GM23338 (cell line): Measurements from ENCODE around the gene CSPG5. TPM values are rescaled to one million over a fixed set of nuclear protein-coding genes. Genes with fewer than 3 reads are reported as not detected.

Experiments used
- ATAC-seq: fragments of 200-7000 bp; cut with Tn5 transposase; 3 replicates; pipeline ENCODE4 v1.9.1; 2020
- DNase-seq: peaks from one replicate; pipeline ENCODE4 v3.0.0-alpha.2; 2015; ENCODE audit warnings: low spot score
- H2AFZ ChIP-seq: fragments of 200-600 bp; sonication (generic); 2 replicates; pipeline ENCODE4 v1.8.0; 2016; ENCODE audit warnings: antibody characterized with exemption, mild to moderate bottlenecking, moderate library complexity
- H3F3A ChIP-seq: fragments of 200-600 bp; sonication (generic); replicated peaks from 2 replicates; pipeline ENCODE4 v1.8.0; 2017; ENCODE audit warnings: antibody characterized with exemption, mixed run types, low read depth
- H3K27ac ChIP-seq: fragments of 200-600 bp; sonication (generic); 2 replicates; pipeline ENCODE4 v1.6.1; 2016; ENCODE audit warnings: low read depth
- H3K27me3 ChIP-seq: fragments of 200-600 bp; sonication (generic); 2 replicates; pipeline ENCODE4 v1.8.0; 2016; ENCODE audit warnings: mild to moderate bottlenecking, mixed run types, moderate library complexity; ENCODE audit not compliant: insufficient read depth
- H3K36me3 ChIP-seq: fragments of 200-600 bp; sonication (generic); 2 replicates; pipeline ENCODE4 v1.8.0; 2016; ENCODE audit warnings: mild to moderate bottlenecking; ENCODE audit not compliant: insufficient read depth
- H3K4me1 ChIP-seq: fragments of 200-600 bp; sonication (generic); 2 replicates; pipeline ENCODE4 v1.8.0; 2016; ENCODE audit warnings: mild to moderate bottlenecking, moderate library complexity; ENCODE audit not compliant: insufficient read depth
- H3K4me2 ChIP-seq: fragments of 200-600 bp; sonication (generic); 2 replicates; pipeline ENCODE4 v1.7.1; 2017; ENCODE audit warnings: mixed run types
- H3K4me3 ChIP-seq: fragments of 200-600 bp; sonication (generic); 2 replicates; pipeline ENCODE4 v1.6.1; 2016; ENCODE audit warnings: mixed run types
- H3K79me2 ChIP-seq: fragments of 200-600 bp; sonication (generic); replicated peaks from 2 replicates; pipeline ENCODE4 v1.8.0; 2017; ENCODE audit warnings: mild to moderate bottlenecking; ENCODE audit not compliant: insufficient read depth
- H3K9me2 ChIP-seq: fragments of 200-600 bp; sonication (generic); 2 replicates; pipeline ENCODE4 v1.8.0; 2017; ENCODE audit not compliant: insufficient read depth
- H4K20me1 ChIP-seq: fragments of 200-600 bp; sonication (generic); replicated peaks from 2 replicates; pipeline ENCODE4 v1.8.0; 2017; ENCODE audit warnings: mild to moderate bottlenecking; ENCODE audit not compliant: insufficient read depth
- H3K27ac Mint-ChIP-seq: 2 replicates; pipeline ENCODE4 v1.8.0; 2020; ENCODE audit warnings: inconsistent platforms, mild to moderate bottlenecking, moderate library complexity, mixed read lengths
- H3K27me3 Mint-ChIP-seq: 3 replicates; pipeline ENCODE4 v1.8.0; 2022; ENCODE audit warnings: low read depth, mild to moderate bottlenecking, moderate library complexity, mixed read lengths, inconsistent platforms; ENCODE audit not compliant: insufficient read depth, poor library complexity
- H3K36me3 Mint-ChIP-seq: 3 replicates; pipeline ENCODE4 v1.8.0; 2021; ENCODE audit warnings: low read depth, mild to moderate bottlenecking, inconsistent platforms, moderate library complexity, mixed read lengths
- H3K4me1 Mint-ChIP-seq: 3 replicates; pipeline ENCODE4 v1.8.0; 2020; ENCODE audit warnings: mild to moderate bottlenecking, inconsistent platforms, mixed read lengths
- H3K4me3 Mint-ChIP-seq: 3 replicates; pipeline ENCODE4 v1.8.0; 2021; ENCODE audit warnings: moderate library complexity, mild to moderate bottlenecking, inconsistent platforms, mixed read lengths
- H3K9me3 Mint-ChIP-seq: 3 replicates; pipeline ENCODE4 v1.8.0; 2020; ENCODE audit warnings: moderate library complexity, mild to moderate bottlenecking, inconsistent platforms, mixed read lengths
- CREB1 ChIP-seq: fragments of 250-450 bp; sonication (Bioruptor Pico); IDR thresholded peaks from 2 replicates; pipeline ENCODE4 v1.5.0; 2020; ENCODE audit warnings: low read depth, mild to moderate bottlenecking, moderate library complexity
- CTCF ChIP-seq, 2 experiments: fragments of 200-600 bp in 1 of 2; sonication (generic) in 1 of 2; conservative IDR thresholded peaks; 2 replicates each; pipeline versions ENCODE4 v1.5.1 to v1.6.1; 2016 to 2017; ENCODE audit warnings: antibody characterized with exemption in 2 of 2, low read depth in 2 of 2, mild to moderate bottlenecking in 2 of 2, moderate library complexity in 1 of 2
- EZH2 ChIP-seq: fragments of 200-600 bp; sonication (generic); IDR thresholded peaks from one replicate; pipeline ENCODE4 v1.8.0; 2017; ENCODE audit warnings: antibody characterized with exemption, mild to moderate bottlenecking, low read depth; ENCODE audit not compliant: unreplicated experiment
- EZH2phosphoT487 ChIP-seq: fragments of 200-600 bp; sonication (generic); IDR thresholded peaks from one replicate; pipeline ENCODE4 v1.8.1; 2018; ENCODE audit warnings: antibody characterized with exemption; ENCODE audit not compliant: unreplicated experiment
- JUNB ChIP-seq: IDR thresholded peaks from one replicate; pipeline ENCODE4 v1.6.1; 2016; ENCODE audit warnings: antibody characterized with exemption; ENCODE audit not compliant: unreplicated experiment
- NANOG ChIP-seq: IDR thresholded peaks from 2 replicates; pipeline ENCODE4 v1.6.1; 2016; ENCODE audit warnings: antibody characterized with exemption, borderline replicate concordance
- POLR2AphosphoS5 ChIP-seq: IDR thresholded peaks from 2 replicates; pipeline ENCODE4 v1.6.1; 2016; ENCODE audit warnings: antibody characterized with exemption, low read depth
- ZNF114 ChIP-seq: fragments of 250-450 bp; sonication (Bioruptor Pico); IDR thresholded peaks from 2 replicates; pipeline ENCODE4 v1.5.0; 2020; ENCODE audit warnings: mild to moderate bottlenecking, moderate library complexity
- polyA plus RNA-seq: library from polyadenylated mRNA; unstranded; fragments of >200 nt; fragmentation: Nextera tagmentation; extraction: Ambion mirVana; gene quantifications from 2 replicates; pipeline ENCODE4 v1.2.1, GENCODE V29; 2016
- total RNA-seq: library from RNA; depleted of rRNA; stranded (reverse); fragments of >200 nt; shearing (Covaris generic); gene quantifications from 2 replicates; pipeline ENCODE4 v1.2.3, GENCODE V29; 2014
- TF ChIP-seq, protein P1 (sequence below): IDR thresholded peaks from 2 replicates; pipeline ENCODE4 v1.6.1; 2016; ENCODE audit warnings: antibody characterized with exemption
- TF ChIP-seq, protein P2 (sequence below): IDR thresholded peaks from one replicate; pipeline ENCODE4 v1.6.1; 2018; ENCODE audit warnings: antibody characterized with exemption; ENCODE audit not compliant: unreplicated experiment

The CSPG5 gene
- total and polyA plus RNA-seq, 2 experiments from 2014 or later, result 0.86 to 4.3 TPM

GRCh38 chr3:47604145-47604544, 25.5 kb upstream of the CSPG5 start:
- Histone ChIP-seq H3K36me3 (peaks cover 28% of the 10 kb centered on the region; the same call in 1 of the 2 replicates), H3K27ac (no peak overlapping the region), H3K4me1 (no peaks in the 10 kb centered on the region), H3F3A (0 out of 2 replicates have a peak, but pooled peaks cover under 1% of the 10 kb centered on the region), H3K79me2 (peaks cover 24% of the 10 kb centered on the region; the same call in 1 of the 2 replicates), H3K27me3 (no peaks in the 10 kb centered on the region), H3K4me3 (no peak overlapping the region), H2AFZ (no peak overlapping the region), H3K4me2 (no peak overlapping the region), H4K20me1 (peaks cover 23% of the 10 kb centered on the region; the same call in 1 of the 2 replicates), H3K9me2 (no peaks in the 10 kb centered on the region)
- Mint-ChIP-seq H3K36me3 (peaks cover 70% of the 10 kb centered on the region), H3K4me1 (no peaks in the 10 kb centered on the region), H3K9me3 (no peaks in the 10 kb centered on the region), H3K4me3 (no peak overlapping the region), H3K27ac (no peak overlapping the region), H3K27me3 (peaks cover 6% of the 10 kb centered on the region)
- ATAC-seq (no peak), DNase-seq (no peak)
- TF ChIP-seq EZH2phosphoT487, result no peak
- TF ChIP-seq POLR2AphosphoS5, result no peak
- no peak for TF ChIP-seq NANOG

DNA sequence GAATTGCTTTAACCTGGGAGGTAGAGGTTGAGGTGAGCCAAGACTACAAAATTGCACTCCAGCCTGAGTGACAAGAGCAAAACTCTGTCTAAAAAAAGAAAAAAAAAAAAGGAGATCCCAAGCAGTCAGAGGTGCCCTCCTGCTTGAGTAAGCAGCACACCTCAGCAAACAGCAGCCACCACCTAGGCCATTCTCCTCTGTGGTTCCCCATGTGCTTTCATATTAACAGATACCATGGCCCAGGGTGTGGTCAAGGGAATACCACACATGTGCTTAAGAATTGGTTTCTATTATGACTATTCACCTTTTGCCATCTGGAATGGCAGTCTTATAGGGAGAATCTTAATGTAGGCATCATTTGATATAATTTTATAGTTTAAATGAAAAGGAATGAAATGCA, 24.7 kb upstream of the CSPG5 start:
- Histone ChIP-seq H3K9me2 (no peaks in the 10 kb centered on the region), H3K4me3 (no peak overlapping the region), H2AFZ (no peak overlapping the region), H4K20me1 (peaks cover 23% of the 10 kb centered on the region; the same call in 1 of the 2 replicates), H3K79me2 (peaks cover 22% of the 10 kb centered on the region; the same call in 1 of the 2 replicates), H3K27me3 (no peaks in the 10 kb centered on the region), H3K4me2 (no peak overlapping the region), H3K27ac (peak overlapping the region; percentile 35; the same call in 1 of the 2 replicates), H3K4me1 (no peaks in the 10 kb centered on the region), H3F3A (0 out of 2 replicates have a peak, but pooled peaks cover 3% of the 10 kb centered on the region), H3K36me3 (peaks cover 21% of the 10 kb centered on the region; the same call in 1 of the 2 replicates)
- peaks cover 6% of the 10 kb centered on the region for H3K27me3 Mint-ChIP-seq
- no peaks in the 10 kb centered on the region for H3K4me1 Mint-ChIP-seq
- no peak overlapping the region for H3K4me3 Mint-ChIP-seq
- ATAC-seq (no peak), DNase-seq (no peak)
- H3K36me3 Mint-ChIP-seq, result peaks cover 69% of the 10 kb centered on the region
- H3K27ac Mint-ChIP-seq, result no peak overlapping the region
- no peaks in the 10 kb centered on the region for H3K9me3 Mint-ChIP-seq
- TF ChIP-seq, protein P1, sequence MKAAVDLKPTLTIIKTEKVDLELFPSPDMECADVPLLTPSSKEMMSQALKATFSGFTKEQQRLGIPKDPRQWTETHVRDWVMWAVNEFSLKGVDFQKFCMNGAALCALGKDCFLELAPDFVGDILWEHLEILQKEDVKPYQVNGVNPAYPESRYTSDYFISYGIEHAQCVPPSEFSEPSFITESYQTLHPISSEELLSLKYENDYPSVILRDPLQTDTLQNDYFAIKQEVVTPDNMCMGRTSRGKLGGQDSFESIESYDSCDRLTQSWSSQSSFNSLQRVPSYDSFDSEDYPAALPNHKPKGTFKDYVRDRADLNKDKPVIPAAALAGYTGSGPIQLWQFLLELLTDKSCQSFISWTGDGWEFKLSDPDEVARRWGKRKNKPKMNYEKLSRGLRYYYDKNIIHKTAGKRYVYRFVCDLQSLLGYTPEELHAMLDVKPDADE, result no peak
- TF ChIP-seq CREB1 (CRISPR knock-in tag) (no peak), ZNF114 (CRISPR knock-in tag) (no peak), EZH2phosphoT487 (no peak), JUNB (no peak), CTCF (conservative IDR thresholded peaks at IDR 0.05; ENCODE audit: low read depth in 2 of 2) (no peak), EZH2 (no peak), NANOG (no peak), POLR2AphosphoS5 (no peak)
- TF ChIP-seq, protein P2, sequence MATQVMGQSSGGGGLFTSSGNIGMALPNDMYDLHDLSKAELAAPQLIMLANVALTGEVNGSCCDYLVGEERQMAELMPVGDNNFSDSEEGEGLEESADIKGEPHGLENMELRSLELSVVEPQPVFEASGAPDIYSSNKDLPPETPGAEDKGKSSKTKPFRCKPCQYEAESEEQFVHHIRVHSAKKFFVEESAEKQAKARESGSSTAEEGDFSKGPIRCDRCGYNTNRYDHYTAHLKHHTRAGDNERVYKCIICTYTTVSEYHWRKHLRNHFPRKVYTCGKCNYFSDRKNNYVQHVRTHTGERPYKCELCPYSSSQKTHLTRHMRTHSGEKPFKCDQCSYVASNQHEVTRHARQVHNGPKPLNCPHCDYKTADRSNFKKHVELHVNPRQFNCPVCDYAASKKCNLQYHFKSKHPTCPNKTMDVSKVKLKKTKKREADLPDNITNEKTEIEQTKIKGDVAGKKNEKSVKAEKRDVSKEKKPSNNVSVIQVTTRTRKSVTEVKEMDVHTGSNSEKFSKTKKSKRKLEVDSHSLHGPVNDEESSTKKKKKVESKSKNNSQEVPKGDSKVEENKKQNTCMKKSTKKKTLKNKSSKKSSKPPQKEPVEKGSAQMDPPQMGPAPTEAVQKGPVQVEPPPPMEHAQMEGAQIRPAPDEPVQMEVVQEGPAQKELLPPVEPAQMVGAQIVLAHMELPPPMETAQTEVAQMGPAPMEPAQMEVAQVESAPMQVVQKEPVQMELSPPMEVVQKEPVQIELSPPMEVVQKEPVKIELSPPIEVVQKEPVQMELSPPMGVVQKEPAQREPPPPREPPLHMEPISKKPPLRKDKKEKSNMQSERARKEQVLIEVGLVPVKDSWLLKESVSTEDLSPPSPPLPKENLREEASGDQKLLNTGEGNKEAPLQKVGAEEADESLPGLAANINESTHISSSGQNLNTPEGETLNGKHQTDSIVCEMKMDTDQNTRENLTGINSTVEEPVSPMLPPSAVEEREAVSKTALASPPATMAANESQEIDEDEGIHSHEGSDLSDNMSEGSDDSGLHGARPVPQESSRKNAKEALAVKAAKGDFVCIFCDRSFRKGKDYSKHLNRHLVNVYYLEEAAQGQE, result no peak
